ENCODE measurements around the gene TCL1A.

DNA sequence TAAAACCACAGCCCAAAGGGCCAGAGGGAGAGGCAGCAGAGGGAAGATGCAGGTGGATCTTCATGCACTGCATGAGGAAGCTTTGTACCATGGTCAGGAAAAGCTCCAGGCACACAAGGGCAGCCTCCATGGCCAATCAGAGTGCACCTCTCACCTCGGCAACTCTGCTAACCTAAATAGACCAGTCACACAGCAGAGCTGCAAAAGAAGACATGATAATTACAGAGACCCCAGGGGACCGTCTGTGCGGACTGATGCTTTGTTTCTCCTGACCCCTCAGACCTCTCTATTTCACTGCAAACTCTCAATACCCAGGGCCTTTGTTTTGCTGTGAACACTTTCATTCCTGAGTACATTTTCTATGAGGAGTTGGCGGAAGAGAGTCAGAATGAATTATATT is 38.4 kb downstream of the TCL1A start:
- TF ChIP-seq, protein P1, sequence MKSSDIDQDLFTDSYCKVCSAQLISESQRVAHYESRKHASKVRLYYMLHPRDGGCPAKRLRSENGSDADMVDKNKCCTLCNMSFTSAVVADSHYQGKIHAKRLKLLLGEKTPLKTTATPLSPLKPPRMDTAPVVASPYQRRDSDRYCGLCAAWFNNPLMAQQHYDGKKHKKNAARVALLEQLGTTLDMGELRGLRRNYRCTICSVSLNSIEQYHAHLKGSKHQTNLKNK (CRISPR knock-in tag; IDR thresholded peaks at IDR 0.05) = no peak
- TF ChIP-seq, protein P2, sequence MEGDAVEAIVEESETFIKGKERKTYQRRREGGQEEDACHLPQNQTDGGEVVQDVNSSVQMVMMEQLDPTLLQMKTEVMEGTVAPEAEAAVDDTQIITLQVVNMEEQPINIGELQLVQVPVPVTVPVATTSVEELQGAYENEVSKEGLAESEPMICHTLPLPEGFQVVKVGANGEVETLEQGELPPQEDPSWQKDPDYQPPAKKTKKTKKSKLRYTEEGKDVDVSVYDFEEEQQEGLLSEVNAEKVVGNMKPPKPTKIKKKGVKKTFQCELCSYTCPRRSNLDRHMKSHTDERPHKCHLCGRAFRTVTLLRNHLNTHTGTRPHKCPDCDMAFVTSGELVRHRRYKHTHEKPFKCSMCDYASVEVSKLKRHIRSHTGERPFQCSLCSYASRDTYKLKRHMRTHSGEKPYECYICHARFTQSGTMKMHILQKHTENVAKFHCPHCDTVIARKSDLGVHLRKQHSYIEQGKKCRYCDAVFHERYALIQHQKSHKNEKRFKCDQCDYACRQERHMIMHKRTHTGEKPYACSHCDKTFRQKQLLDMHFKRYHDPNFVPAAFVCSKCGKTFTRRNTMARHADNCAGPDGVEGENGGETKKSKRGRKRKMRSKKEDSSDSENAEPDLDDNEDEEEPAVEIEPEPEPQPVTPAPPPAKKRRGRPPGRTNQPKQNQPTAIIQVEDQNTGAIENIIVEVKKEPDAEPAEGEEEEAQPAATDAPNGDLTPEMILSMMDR (IDR thresholded peaks at IDR 0.05) = no peak
- TF ChIP-seq, protein P3, sequence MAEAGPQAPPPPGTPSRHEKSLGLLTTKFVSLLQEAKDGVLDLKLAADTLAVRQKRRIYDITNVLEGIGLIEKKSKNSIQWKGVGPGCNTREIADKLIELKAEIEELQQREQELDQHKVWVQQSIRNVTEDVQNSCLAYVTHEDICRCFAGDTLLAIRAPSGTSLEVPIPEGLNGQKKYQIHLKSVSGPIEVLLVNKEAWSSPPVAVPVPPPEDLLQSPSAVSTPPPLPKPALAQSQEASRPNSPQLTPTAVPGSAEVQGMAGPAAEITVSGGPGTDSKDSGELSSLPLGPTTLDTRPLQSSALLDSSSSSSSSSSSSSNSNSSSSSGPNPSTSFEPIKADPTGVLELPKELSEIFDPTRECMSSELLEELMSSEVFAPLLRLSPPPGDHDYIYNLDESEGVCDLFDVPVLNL (CRISPR knock-in tag; IDR thresholded peaks at IDR 0.05; ENCODE audit: borderline replicate concordance, low read depth) = no peak
- TF ChIP-seq RORB (CRISPR knock-in tag; IDR thresholded peaks at IDR 0.05) (no peak), ETV6 (CRISPR knock-in tag; IDR thresholded peaks at IDR 0.05) (no peak), CREB1 (CRISPR knock-in tag; IDR thresholded peaks at IDR 0.05) (no peak), ATF1 (CRISPR knock-in tag; IDR thresholded peaks at IDR 0.05) (no peak), JUN (CRISPR knock-in tag; IDR thresholded peaks at IDR 0.05) (no peak), NR1H2 (CRISPR knock-in tag; IDR thresholded peaks at IDR 0.05) (no peak)
- TF ChIP-seq, protein P4, sequence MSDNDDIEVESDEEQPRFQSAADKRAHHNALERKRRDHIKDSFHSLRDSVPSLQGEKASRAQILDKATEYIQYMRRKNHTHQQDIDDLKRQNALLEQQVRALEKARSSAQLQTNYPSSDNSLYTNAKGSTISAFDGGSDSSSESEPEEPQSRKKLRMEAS (CRISPR knock-in tag; IDR thresholded peaks at IDR 0.05) = no peak
- TF ChIP-seq, protein P5, sequence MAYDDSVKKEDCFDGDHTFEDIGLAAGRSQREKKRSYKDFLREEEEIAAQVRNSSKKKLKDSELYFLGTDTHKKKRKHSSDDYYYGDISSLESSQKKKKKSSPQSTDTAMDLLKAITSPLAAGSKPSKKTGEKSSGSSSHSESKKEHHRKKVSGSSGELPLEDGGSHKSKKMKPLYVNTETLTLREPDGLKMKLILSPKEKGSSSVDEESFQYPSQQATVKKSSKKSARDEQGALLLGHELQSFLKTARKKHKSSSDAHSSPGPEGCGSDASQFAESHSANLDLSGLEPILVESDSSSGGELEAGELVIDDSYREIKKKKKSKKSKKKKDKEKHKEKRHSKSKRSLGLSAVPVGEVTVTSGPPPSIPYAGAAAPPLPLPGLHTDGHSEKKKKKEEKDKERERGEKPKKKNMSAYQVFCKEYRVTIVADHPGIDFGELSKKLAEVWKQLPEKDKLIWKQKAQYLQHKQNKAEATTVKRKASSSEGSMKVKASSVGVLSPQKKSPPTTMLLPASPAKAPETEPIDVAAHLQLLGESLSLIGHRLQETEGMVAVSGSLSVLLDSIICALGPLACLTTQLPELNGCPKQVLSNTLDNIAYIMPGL (CRISPR knock-in tag; IDR thresholded peaks at IDR 0.05) = no peak
- TF ChIP-seq, protein P6, sequence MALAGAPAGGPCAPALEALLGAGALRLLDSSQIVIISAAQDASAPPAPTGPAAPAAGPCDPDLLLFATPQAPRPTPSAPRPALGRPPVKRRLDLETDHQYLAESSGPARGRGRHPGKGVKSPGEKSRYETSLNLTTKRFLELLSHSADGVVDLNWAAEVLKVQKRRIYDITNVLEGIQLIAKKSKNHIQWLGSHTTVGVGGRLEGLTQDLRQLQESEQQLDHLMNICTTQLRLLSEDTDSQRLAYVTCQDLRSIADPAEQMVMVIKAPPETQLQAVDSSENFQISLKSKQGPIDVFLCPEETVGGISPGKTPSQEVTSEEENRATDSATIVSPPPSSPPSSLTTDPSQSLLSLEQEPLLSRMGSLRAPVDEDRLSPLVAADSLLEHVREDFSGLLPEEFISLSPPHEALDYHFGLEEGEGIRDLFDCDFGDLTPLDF (CRISPR knock-in tag; IDR thresholded peaks at IDR 0.05) = no peak
- TF ChIP-seq, protein P7, sequence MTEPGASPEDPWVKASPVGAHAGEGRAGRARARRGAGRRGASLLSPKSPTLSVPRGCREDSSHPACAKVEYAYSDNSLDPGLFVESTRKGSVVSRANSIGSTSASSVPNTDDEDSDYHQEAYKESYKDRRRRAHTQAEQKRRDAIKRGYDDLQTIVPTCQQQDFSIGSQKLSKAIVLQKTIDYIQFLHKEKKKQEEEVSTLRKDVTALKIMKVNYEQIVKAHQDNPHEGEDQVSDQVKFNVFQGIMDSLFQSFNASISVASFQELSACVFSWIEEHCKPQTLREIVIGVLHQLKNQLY (CRISPR knock-in tag; IDR thresholded peaks at IDR 0.05) = no peak

Data from WTC11 (cell line).